ENCODE data around the gene MYO3A.

DNA sequence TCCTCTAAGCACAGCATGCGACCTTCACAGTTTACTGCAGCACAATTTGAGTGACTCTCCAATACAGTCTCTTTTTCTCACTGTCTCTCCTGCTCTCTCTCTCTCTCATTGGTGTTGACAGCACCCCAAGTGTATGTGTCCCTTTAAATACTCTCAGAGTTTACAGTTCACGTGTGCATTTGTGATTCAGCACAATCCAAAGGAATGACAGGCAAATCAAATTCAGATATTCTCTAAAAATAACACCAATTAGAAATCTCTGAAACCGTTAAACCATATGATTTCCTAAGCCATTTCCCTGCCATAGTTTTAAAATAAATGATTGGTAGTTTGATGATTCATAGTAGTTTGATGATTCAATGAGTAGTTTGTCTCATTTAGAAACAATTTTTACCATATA, 178.5 kb downstream of the MYO3A start:
- no peak for TF ChIP-seq EZH2 (IDR thresholded peaks at IDR 0.05; ENCODE audit: borderline replicate concordance, low read length)
- TF ChIP-seq, protein P1, sequence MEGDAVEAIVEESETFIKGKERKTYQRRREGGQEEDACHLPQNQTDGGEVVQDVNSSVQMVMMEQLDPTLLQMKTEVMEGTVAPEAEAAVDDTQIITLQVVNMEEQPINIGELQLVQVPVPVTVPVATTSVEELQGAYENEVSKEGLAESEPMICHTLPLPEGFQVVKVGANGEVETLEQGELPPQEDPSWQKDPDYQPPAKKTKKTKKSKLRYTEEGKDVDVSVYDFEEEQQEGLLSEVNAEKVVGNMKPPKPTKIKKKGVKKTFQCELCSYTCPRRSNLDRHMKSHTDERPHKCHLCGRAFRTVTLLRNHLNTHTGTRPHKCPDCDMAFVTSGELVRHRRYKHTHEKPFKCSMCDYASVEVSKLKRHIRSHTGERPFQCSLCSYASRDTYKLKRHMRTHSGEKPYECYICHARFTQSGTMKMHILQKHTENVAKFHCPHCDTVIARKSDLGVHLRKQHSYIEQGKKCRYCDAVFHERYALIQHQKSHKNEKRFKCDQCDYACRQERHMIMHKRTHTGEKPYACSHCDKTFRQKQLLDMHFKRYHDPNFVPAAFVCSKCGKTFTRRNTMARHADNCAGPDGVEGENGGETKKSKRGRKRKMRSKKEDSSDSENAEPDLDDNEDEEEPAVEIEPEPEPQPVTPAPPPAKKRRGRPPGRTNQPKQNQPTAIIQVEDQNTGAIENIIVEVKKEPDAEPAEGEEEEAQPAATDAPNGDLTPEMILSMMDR (IDR thresholded peaks at IDR 0.05; ENCODE audit: low read length) = no peak
